Choroid plexus epithelial cell (primary cell): ENCODE data around the gene BMPER.

Source experiments
- DNase-seq: peaks from one replicate; pipeline ENCODE4 v3.0.0-alpha.2; 2010; ENCODE audit warnings: low read depth
- H3K4me3 ChIP-seq: 2 replicates; pipeline ENCODE4 v1.5.1; 2011; ENCODE audit warnings: low read depth, mild to moderate bottlenecking, control low read depth, low read length, moderate library complexity
- CTCF ChIP-seq: conservative IDR thresholded peaks from 2 replicates; pipeline ENCODE4 v1.5.1; 2011; ENCODE audit warnings: low read depth, mild to moderate bottlenecking, control low read depth, inconsistent platforms, low read length, moderate library complexity

The BMPER gene

GRCh38 chr7:33946094-33946699 is 40.9 kb downstream of the BMPER start:
- H3K4me3 ChIP-seq = no peak overlapping the region
- DNase-seq = no peak
- TF ChIP-seq CTCF = no peak

GRCh38 chr7:33950047-33950714 is 44.8 kb downstream of the BMPER start:
- no peak for TF ChIP-seq CTCF
- DNase-seq = no peak
- no peak overlapping the region for H3K4me3 ChIP-seq

GRCh38 chr7:33952824-33953223 is 47.5 kb downstream of the BMPER start:
- TF ChIP-seq CTCF = no peak
- no peak for DNase-seq
- no peak overlapping the region for H3K4me3 ChIP-seq

- no peak for DNase-seq
- no peak overlapping the region for H3K4me3 ChIP-seq
- no peak for TF ChIP-seq CTCF
Measured at GRCh38 chr7:33958104-33958503, 52.8 kb downstream of the BMPER start.

GRCh38 chr7:33959676-33960075 is 54.3 kb downstream of the BMPER start:
- TF ChIP-seq CTCF = no peak
- no peak for DNase-seq
- H3K4me3 ChIP-seq = no peak overlapping the region

- H3K4me3 ChIP-seq = no peak overlapping the region
- TF ChIP-seq CTCF = no peak
- DNase-seq = no peak
Measured at GRCh38 chr7:33961948-33962347, 56.6 kb downstream of the BMPER start.
